H9 (cell line): Measurements from ENCODE around the gene PHAF1. TPM values are rescaled to one million over a fixed set of nuclear protein-coding genes. Genes with fewer than 3 reads are reported as not detected.

Experiments used
- DNase-seq: peaks from one replicate; pipeline ENCODE4 v3.0.0-alpha.2; 2017
- H2AFZ ChIP-seq: one replicate; pipeline ENCODE4 v1.6.1; 2013; ENCODE audit warnings: mild to moderate bottlenecking, low read length, control low read depth, moderate library complexity
- H2AK5ac ChIP-seq: 2 replicates; pipeline ENCODE4 v1.6.1; 2013; ENCODE audit warnings: low read length, control low read depth, mixed read lengths; ENCODE audit not compliant: insufficient read length
- H2BK120ac ChIP-seq: one replicate; pipeline ENCODE4 v1.6.1; 2013; ENCODE audit warnings: low read depth, mild to moderate bottlenecking, low read length, control low read depth, inconsistent platforms; ENCODE audit not compliant: poor library complexity, severe bottlenecking
- H2BK12ac ChIP-seq: 2 replicates; pipeline ENCODE4 v1.6.1; 2013; ENCODE audit warnings: low read length, control low read depth, mixed read lengths, low read depth; ENCODE audit not compliant: insufficient read length
- H2BK15ac ChIP-seq: 2 replicates; pipeline ENCODE4 v1.6.1; 2013; ENCODE audit warnings: low read depth, low read length, control low read depth
- H2BK20ac ChIP-seq: one replicate; pipeline ENCODE4 v1.6.1; 2013; ENCODE audit warnings: low read depth, mild to moderate bottlenecking, low read length, control low read depth, inconsistent platforms; ENCODE audit not compliant: poor library complexity, severe bottlenecking
- H2BK5ac ChIP-seq: 2 replicates; pipeline ENCODE4 v1.6.1; 2013; ENCODE audit warnings: low read length, control low read depth, mixed read lengths; ENCODE audit not compliant: insufficient read length
- H3K14ac ChIP-seq: 2 replicates; pipeline ENCODE4 v1.6.1; 2013; ENCODE audit warnings: low read length, control low read depth; ENCODE audit not compliant: insufficient read depth
- H3K18ac ChIP-seq: 2 replicates; pipeline ENCODE4 v1.6.1; 2013; ENCODE audit warnings: low read depth, mild to moderate bottlenecking, mixed read lengths, low read length, control low read depth; ENCODE audit not compliant: insufficient read length
- H3K23ac ChIP-seq: 2 replicates; pipeline ENCODE4 v1.6.1; 2013; ENCODE audit warnings: low read length, control low read depth, mixed read lengths, low read depth; ENCODE audit not compliant: insufficient read length
- H3K23me2 ChIP-seq: 2 replicates; pipeline ENCODE4 v1.6.1; 2013; ENCODE audit warnings: low read depth, mild to moderate bottlenecking, mixed read lengths, low read length, control low read depth; ENCODE audit not compliant: insufficient read length, poor library complexity, severe bottlenecking
- H3K27ac ChIP-seq: 2 replicates; pipeline ENCODE4 v1.5.1; 2013; ENCODE audit warnings: low read length, control low read depth, mixed read lengths, low read depth; ENCODE audit not compliant: insufficient read length
- H3K27me3 ChIP-seq: 2 replicates; pipeline ENCODE4 v1.6.1; 2013; ENCODE audit warnings: low read length, control low read depth, inconsistent platforms; ENCODE audit not compliant: insufficient read depth
- H3K4ac ChIP-seq: 2 replicates; pipeline ENCODE4 v1.6.1; 2013; ENCODE audit warnings: low read depth, mild to moderate bottlenecking, control low read depth, inconsistent platforms, low read length, moderate library complexity
- H3K4me1 ChIP-seq: 2 replicates; pipeline ENCODE4 v1.6.1; 2013; ENCODE audit warnings: low read length, control low read depth, inconsistent platforms; ENCODE audit not compliant: insufficient read depth
- H3K4me2 ChIP-seq: 2 replicates; pipeline ENCODE4 v1.6.1; 2013; ENCODE audit warnings: low read length, control low read depth, mixed read lengths; ENCODE audit not compliant: insufficient read length, insufficient read depth
- H3K56ac ChIP-seq: 2 replicates; pipeline ENCODE4 v1.6.1; 2013; ENCODE audit warnings: low read depth, mild to moderate bottlenecking, mixed read lengths, low read length, control low read depth; ENCODE audit not compliant: insufficient read length
- H3K79me1 ChIP-seq: 2 replicates; pipeline ENCODE4 v1.6.1; 2013; ENCODE audit warnings: low read depth, mild to moderate bottlenecking, moderate library complexity, low read length, control low read depth, inconsistent platforms; ENCODE audit not compliant: insufficient read depth, poor library complexity, severe bottlenecking
- H3K79me2 ChIP-seq: 2 replicates; pipeline ENCODE4 v1.6.1; 2013; ENCODE audit warnings: low read length, control low read depth, inconsistent platforms; ENCODE audit not compliant: insufficient read depth
- H3K9ac ChIP-seq: 2 replicates; pipeline ENCODE4 v1.6.1; 2013; ENCODE audit warnings: low read length, control low read depth, mixed read lengths; ENCODE audit not compliant: insufficient read length; ENCODE audit errors: extremely low read depth
- H3K9me3 ChIP-seq: one replicate; pipeline ENCODE4 v1.6.1; 2013; ENCODE audit warnings: low read depth, low read length, inconsistent platforms; ENCODE audit not compliant: control insufficient read depth
- H3T11ph ChIP-seq: one replicate; pipeline ENCODE4 v1.6.1; 2013; ENCODE audit warnings: mild to moderate bottlenecking, low read length, control low read depth, inconsistent platforms
- H4K20me1 ChIP-seq: one replicate; pipeline ENCODE4 v1.6.1; 2013; ENCODE audit not compliant: control insufficient read depth, insufficient read length, insufficient read depth
- H4K5ac ChIP-seq: 2 replicates; pipeline ENCODE4 v1.6.1; 2013; ENCODE audit warnings: low read depth, mild to moderate bottlenecking, mixed read lengths, low read length, control low read depth; ENCODE audit not compliant: insufficient read length
- H4K8ac ChIP-seq: replicated peaks from 2 replicates; pipeline ENCODE4 v1.6.1; 2013; ENCODE audit warnings: low read length, control low read depth, mixed read lengths, low read depth; ENCODE audit not compliant: insufficient read length
- H4K91ac ChIP-seq: 2 replicates; pipeline ENCODE4 v1.6.1; 2013; ENCODE audit warnings: low read depth, mild to moderate bottlenecking, moderate library complexity, mixed read lengths, low read length, control low read depth; ENCODE audit not compliant: insufficient read length
- H3K27ac Mint-ChIP-seq, 3 experiments: 2 replicates in 2 of 3; 3 replicates in 1 of 3; pipeline ENCODE4 v1.8.0; 2020 to 2021; ENCODE audit warnings: mixed read lengths in 3 of 3, mild to moderate bottlenecking in 1 of 3, moderate library complexity in 1 of 3
- H3K27me3 Mint-ChIP-seq: 2 replicates; pipeline ENCODE4 v1.8.0; 2021; ENCODE audit warnings: low read depth, mild to moderate bottlenecking, moderate library complexity, mixed read lengths
- H3K36me3 Mint-ChIP-seq, 3 experiments: 2 replicates in 2 of 3; 3 replicates in 1 of 3; pipeline ENCODE4 v1.8.0; 2020 to 2021; ENCODE audit warnings: low read depth in 3 of 3, mixed read lengths in 3 of 3; ENCODE audit not compliant: insufficient read depth in 1 of 3
- H3K4me1 Mint-ChIP-seq, 2 experiments: 2 replicates each; pipeline ENCODE4 v1.8.0; 2020; ENCODE audit warnings: mixed read lengths in 2 of 2
- H3K4me3 Mint-ChIP-seq, 2 experiments: 2 replicates in 1 of 2; 3 replicates in 1 of 2; pipeline ENCODE4 v1.8.0; 2020 to 2021; ENCODE audit warnings: mild to moderate bottlenecking in 2 of 2, mixed read lengths in 2 of 2, moderate library complexity in 1 of 2
- H3K9me3 Mint-ChIP-seq, 2 experiments: 2 replicates in 1 of 2; 3 replicates in 1 of 2; pipeline ENCODE4 v1.8.0; 2020; ENCODE audit warnings: mild to moderate bottlenecking in 2 of 2, mixed read lengths in 2 of 2, moderate library complexity in 1 of 2
- CTCF ChIP-seq: fragments of 200-600 bp; sonication (generic); conservative IDR thresholded peaks from 3 replicates; pipeline ENCODE4 v1.8.0; 2021; ENCODE audit warnings: antibody characterized with exemption, mild to moderate bottlenecking
- WGBS: extraction: QIAGEN DNeasy Blood & Tissue Kit; methylation state at CpG from one replicate; pipeline ENCODE4 v1.1.7; 2013; ENCODE audit warnings: missing lambda C conversion rate, low lambda C conversion rate, mixed read lengths; ENCODE audit not compliant: insufficient read length; ENCODE audit errors: extremely low coverage; 5-methylcytosine and 5-hydroxymethylcytosine counted together
- total RNA-seq: library from RNA; stranded (reverse); gene quantifications from 2 replicates; pipeline ENCODE4 v1.2.1, GENCODE V29; 2021

The PHAF1 gene
- total RNA-seq, 1 experiment from 2014 or later, result 18.8 TPM

- TF ChIP-seq CTCF, result no peak
- no peak for DNase-seq
- Histone ChIP-seq H3K4me1 (no peaks in the 10 kb centered on the region), H2BK120ac (no peak overlapping the region), H3K27me3 (no peaks in the 10 kb centered on the region), H3K79me2 (no peaks in the 10 kb centered on the region), H4K5ac (no peak overlapping the region), H3K14ac (no peak overlapping the region), H3K9me3 (no peaks in the 10 kb centered on the region), H3K79me1 (peaks cover 2% of the 10 kb centered on the region), H2BK20ac (no peak overlapping the region), H3K4ac (no peak overlapping the region), H3K27ac (no peak overlapping the region), H2BK5ac (no peak overlapping the region), H4K91ac (no peak overlapping the region), H2BK12ac (no peak overlapping the region), H2AFZ (no peak overlapping the region), H3K23me2 (no peaks in the 10 kb centered on the region), H4K8ac (no peak overlapping the region), H2BK15ac (no peak overlapping the region), H3K4me2 (no peak overlapping the region), H2AK5ac (no peak overlapping the region), H3K9ac (no peak overlapping the region), H3K23ac (no peak overlapping the region), H3T11ph (no peak overlapping the region), H4K20me1 (no peaks in the 10 kb centered on the region), H3K56ac (no peak overlapping the region), H3K18ac (no peak overlapping the region)
- Mint-ChIP-seq H3K36me3 (peaks cover 0 to 19% (median 0%) of the 10 kb centered on the region in 3 experiments; a peak in 4 of 7 replicates), H3K4me1 (no peaks in the 10 kb centered on the region), H3K27ac (no peak overlapping the region), H3K27me3 (no peaks in the 10 kb centered on the region), H3K9me3 (no peaks in the 10 kb centered on the region), H3K4me3 (no peak overlapping the region)
- no CpG with 5 or more reads among the region's 6 CpGs for WGBS
Observed at GRCh38 chr16:67082100-67082499, 27.6 kb upstream of the PHAF1 start.
